ENCODE data around the gene ZNF711.
"Not testable (repeated sequence)": the region's sequence is repeated elsewhere in the genome, so short reads cannot be mapped to it uniquely, and the experiment has no call there.

The ZNF711 gene

DNA sequence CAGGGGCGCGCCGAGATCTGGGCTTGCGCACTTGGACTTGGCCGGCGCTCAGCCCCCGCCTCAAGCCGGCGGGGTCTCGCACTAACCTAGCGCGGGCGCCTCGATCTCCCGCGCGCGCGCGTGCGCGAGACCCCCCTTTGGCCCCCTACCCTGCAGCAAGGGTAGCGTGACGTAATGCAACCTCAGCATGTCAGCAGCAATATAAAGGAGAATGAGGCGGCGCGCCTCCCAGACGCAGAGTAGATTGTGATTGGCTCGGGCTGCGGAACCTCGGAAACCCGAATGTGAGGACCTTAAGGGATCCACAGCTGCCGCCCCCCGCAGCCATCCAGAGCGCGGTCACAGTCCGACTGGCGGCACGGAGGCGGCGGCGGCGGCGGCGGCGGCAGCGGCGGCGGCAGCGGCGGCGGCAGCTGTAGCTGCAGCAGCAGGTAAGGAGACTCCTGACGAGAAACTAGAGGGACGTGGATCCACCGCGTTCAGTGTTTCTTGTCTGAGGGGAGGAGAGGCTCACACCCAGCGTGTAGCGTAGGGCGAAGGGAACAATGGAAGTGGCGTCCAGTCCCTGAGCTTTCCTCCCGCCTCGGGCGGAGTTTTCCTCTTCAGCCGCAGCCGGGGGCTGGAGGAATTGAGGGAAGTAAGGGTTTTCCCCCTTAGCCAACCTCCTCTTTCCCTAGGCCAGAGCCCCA is at the start of gene ZNF711, which contains the start of gene SATL1:
TSS of gene ZNF711 (plus strand) at position 231 of the 689 bp plus-strand sequence. CDS start 3,582 bp downstream, outside the sequence.
TSS of gene SATL1 (minus strand) at position 19 of the 689 bp plus-strand sequence. CDS start 134,811 bp downstream, outside the sequence.
- DNase-seq, result peak; percentile 14

DNA sequence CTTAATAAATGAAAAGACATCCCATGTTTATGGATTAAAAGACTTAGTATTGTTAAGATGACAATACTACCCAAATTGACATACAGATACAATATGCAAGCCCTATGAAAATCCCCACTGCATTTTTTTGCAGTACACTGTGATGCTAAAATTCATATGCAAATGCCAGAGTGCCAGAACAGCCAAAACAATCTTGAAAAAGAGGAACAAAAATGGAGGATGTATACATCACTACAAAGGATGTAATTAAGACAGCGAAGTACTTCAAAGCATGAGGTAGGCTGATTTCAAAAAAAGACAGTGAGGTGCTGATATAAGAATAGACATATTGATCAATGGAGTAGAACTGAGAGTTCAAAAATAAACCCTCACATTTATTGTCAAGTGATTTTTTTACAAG is 47.5 kb upstream of the ZNF711 start:
- DNase-seq, result no peak

DNA sequence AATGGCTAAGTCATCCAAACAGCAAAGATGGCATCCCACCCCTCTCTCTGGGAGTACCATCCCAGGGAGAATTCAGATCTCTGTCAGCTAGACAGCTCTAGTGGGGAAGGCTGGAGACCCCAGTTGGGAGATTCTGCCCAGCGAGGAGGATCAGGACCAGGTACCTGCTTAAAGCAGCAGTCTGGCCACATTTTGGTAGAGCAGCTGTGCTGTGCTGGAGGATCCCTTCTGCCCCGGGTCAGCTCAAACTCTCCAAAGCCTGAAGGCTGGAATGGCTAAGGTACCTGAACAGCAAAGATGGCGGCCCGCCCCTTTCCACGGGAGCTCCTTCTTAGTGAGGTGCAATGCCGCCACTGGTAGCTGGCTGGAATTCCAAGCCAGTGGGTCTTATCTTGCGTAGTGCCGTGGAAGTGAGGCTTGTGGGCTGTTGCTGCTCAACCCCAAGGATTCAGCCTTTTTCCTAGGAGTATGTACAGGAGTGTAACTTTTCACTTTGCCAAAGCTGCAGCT is 40.3 kb upstream of the ZNF711 start:
- no peak for DNase-seq

DNA sequence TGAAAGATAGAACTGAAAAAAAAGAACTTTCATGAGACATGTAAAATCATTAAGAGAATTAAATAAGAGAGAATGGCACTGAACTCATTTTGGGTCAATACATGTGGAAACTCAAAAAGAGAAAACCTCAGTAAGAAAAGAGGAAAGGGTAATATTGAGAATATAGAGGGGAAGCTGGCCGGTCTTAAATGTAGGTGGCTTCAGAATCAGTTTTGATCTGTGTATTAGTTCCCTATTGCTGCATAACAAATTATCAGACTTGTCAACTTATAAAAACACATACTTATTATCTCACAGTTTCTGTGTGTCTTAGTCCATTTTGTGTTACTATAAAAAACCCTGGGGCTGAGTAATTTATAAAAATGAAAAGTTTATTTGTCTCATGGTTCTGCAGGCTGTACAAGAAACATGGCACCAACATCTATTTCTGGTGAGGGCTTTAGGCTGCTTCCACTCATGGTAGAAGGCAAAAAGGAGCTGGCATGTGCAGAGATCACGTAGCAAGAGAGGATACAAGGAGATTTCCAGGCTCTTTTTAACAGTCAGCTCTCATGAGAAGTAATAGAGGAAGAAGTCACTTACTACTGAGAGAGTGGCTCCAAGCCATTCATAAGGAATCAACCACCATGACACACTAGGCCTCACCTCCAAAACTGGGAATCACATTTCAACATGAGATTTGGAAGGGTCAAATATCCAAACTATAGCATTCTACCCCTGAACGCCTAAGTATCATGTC is 29.8 kb upstream of the ZNF711 start:
- DNase-seq, result no peak

DNA sequence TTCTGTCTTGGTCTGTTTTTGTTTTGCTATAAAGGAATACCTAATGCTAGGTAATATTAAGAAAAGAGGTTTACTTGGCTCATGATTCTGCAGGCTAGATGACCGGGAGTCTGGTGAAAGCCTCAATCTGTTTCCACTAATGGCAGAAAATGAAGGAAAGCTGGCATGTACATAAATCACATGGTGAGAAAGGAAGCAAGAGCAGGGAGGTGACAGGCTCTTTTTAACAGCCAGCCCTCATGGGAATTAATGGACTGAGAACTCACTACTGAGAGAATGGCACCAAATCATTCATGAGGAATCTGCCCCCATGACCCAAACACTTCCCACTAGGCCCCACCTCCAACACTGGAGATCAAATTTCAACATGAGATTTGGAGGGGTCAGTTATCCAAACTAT is 27.8 kb upstream of the ZNF711 start:
- no peak for DNase-seq

DNA sequence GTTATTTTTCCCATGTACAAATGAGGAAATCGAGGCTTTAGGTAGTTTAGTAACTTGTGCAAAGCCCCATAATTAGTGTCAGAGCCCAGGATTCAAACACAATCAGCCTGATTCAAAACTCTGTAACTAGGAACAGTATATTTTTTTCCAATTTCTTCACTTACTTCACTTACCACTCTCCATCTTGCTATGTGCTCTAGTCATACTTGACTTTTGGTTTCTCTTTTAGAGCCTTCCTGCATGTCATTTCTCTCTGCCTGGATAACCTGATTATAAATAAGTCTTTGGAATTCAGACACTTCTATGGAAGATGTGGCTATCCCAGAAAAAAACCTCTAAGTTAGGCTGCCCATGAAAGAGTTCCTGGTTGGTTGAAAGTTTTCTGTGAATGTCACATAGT is 22.4 kb upstream of the ZNF711 start:
- DNase-seq, result no peak

DNA sequence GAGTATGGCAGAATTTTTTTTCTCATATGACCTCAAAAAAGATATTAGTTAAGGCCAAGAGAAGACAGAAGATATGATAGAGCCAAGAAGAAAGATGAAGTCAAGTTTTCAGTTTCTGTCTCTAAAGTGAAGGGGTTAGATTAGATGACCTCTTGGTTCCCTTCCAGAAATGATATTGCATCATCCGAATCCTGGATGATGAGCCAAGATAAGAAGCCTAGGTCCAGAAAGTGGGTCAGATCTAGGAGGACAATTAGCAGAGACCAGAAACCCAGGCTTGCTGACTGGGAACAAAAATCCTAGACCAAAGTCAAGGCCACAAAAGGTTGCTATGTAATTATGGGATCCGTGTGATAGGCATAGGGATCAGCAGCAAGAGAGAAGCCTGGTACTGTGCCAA is 20.4 kb upstream of the ZNF711 start:
- DNase-seq, result no peak

DNA sequence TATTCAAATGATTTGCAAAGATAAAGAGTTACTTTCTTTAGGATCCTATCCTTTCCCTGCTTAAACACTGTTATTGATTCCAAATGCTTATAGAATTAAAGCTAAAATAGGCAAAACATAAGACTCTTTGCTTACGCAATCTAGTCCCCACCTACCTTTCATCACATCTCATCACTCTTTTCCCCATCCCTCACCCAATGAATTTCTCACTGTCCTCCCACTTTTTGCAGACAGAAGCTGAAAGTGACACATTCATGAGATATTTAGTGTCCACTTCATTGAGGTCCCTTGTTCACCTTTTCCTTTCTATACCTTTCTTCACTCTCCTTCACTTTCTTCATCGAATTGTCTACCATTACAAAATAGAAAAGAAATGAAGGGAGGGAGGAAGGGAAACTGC is 636 bp upstream of the ZNF711 start:
- DNase-seq, result no peak

DNA sequence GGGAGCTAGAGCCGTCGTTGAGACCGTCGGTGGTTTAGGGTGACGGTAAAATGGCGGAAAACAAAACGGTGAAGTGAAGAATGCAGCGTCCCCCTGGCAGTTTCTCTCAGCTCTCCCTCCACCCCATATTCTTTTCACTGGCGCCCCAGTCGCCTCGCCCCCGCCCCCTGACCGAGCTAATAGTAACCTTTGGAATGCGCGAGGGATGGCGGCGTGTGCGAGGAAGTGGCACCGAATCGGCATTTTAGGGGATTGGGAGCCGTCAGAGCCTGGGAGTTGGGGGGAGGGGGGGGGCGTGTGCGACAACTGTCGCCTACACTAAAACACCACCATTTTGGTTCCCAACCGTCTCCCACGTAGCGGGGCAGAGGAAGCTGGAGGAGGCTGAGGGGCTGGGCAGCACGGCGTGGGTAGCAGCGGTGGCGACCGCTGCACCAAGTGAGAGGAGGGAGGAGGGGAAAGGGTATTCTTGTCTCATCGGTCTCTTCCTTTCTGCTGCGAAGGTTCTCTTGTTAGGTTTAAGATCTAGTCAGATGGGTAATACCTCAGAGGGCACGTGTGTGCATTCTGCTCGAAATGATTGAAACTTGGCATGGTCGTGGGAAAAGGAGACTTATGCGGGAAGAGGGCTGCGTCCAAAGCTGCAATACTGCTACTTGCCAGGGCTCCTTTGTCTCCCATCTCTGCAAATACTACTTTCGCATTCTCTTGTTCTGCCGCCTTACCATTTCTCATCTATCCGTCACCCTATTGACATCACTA is 840 bp downstream of the ZNF711 start:
- DNase-seq, result no peak

DNA sequence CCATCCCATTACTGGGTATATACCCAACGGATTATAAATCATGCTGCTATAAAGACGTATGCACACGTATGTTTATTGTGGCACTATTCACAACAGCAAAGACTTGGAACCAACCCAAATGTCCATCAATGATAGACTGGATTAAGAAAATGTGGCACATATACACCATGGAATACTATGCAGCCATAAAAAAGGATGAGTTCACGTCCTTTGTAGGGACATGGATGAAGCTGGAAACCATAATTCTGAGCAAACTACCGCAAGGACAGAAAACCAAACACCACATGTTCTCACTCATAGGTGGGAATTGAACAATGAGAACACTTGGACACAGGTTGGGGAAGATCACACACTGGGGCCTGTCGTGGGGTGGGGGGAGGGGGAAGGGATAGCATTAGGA is 41.5 kb downstream of the ZNF711 start:
- DNase-seq, result not testable (repeated sequence)

DNA sequence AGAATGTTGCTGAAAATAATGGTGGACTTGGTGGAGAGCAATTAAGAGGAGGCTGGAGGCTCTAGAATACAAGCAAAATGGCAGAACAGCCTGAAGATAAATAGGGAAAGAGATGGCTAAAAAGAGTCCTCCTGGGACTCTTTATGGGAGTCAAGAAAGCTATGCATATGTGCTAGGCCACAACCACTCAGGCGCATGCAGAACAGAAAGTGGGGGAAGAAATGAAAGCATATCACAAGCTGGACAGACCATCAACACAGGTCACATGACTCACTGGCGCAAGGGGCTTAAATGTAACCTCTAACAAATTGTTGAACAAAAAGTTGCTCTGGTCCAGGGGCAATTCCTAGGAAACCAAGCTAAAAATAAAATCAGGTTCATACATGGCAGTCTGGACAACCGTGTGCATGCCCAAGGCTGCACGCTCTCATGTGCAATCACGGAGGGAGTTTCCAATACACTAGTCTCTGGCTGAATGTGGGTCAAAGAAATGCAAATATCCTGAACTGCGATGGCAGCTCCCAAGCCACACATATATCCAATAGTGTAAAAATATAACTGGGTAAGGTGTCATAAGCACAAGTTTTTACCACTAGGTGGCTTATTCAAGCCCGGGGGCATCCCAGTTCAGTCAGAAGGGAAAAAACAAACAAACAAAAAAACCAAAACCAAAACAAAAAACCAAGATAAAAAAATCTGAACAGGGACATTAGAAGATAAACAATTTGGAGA is 45.4 kb downstream of the ZNF711 start:
- no peak for DNase-seq

DNA sequence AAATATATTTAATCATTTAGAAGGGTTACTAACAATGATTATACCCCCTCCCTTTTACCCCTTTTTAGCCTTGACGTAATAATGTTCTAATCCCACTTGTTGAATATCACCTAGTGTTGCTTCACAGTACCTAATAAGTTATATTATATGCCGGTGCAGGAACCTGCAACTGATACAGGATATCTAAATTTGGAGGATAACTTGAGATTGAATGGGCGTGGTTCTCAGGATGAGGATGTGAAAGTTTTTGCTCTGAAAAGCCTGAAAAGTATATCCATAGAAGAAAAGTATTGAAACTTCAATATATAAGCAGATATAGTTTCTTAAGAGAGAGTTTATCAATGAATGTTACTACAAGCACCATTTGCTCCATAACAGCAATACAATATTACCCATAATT is 59.8 kb downstream of the ZNF711 start:
- no peak for DNase-seq

DNA sequence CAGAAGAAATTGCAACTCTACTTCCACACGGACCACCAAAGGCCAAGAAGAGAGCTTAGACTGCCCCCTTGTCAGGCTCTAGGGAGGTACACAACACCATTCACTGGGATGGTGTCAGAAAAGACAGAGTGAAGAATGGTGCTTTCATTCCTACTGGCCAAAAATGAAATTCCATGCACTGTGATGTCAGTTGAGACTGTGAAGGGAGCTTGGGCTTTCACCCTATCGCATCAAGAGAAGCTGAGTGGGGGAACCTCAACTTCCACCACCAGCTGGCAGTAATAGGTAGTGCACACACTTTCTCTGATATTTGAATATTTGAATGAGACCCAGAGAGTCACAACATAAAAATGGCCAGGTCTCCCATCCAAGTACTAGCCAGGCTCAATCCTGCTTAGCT is 65.9 kb downstream of the ZNF711 start:
- no peak for DNase-seq

DNA sequence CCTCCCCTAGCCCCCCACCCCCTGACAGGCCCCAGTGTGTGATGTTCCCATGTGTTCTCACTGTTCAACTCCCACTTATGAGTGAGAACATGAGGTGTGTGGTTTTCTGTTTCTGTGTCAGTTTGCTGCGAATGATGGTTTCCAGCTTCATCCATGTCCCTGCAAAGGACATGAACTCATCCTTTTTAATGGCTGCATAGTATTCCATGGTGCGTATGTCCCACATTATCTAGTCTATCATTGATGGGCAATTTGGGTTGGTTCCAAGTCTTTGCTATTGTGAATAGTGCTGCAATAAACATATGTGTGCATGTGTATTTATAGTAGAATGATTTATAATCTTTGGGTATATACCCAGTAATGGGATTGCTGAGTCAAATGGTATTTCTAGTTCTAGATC is 67.6 kb downstream of the ZNF711 start:
- not testable (repeated sequence) for DNase-seq
